HG03442 (cell line): ENCODE measurements around the gene LBR.

ENCODE experiments used
- ATAC-seq: cut with Tn5 transposase; IDR thresholded peaks from one replicate; pipeline ENCODE4 v1.9.1; 2021; ENCODE audit warnings: mild to moderate bottlenecking, moderate library complexity; ENCODE audit not compliant: unreplicated experiment

LBR gene

GRCh38 chr1:225464851-225465792, 37.3 kb upstream of the LBR start:
- no peak for ATAC-seq

DNA sequence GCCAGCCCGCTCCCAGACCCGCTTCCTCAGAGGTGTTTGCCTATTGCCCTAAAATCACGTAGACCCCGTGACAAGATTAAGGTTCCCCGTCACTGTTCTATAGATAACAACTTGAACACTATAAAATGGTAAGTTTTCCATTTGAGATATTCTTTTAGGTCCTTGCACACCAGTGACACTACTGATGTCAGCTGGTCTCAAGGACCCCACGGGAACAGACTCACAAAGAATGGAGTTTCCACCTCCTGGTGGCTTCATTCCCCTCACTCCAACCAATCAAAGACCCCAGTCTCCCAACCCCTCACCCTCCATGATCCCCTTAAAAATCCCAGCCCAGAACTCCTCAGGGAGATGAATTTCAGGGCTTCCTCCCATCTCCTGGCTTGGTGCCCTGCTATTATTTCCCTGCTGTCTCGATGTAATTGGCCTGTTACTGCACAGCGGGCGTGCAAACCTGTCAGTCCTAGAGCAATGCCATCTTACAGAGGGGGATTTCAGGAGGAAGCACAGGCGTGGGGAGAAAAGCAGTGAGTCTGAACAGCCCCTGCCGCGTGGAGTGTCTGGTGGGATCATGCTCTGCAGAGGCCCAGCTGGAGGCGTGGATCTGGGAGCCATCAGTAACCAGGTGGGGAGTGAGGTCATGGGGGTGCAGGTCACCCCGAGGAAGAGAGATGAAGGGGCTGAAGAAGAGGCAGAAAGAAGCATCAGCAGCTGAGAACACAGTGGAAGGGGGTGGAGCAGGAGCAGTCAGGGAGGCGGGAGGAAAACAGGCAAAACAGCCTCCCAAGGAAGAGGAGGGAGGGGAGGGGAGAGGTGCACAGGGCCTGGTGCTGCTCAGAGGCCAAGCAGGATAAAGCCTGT, 35.1 kb upstream of the LBR start:
- no peak for ATAC-seq

- no peak for ATAC-seq
These were observed 34.5 kb upstream of the LBR start for GRCh38 chr1:225462429-225462713.

DNA sequence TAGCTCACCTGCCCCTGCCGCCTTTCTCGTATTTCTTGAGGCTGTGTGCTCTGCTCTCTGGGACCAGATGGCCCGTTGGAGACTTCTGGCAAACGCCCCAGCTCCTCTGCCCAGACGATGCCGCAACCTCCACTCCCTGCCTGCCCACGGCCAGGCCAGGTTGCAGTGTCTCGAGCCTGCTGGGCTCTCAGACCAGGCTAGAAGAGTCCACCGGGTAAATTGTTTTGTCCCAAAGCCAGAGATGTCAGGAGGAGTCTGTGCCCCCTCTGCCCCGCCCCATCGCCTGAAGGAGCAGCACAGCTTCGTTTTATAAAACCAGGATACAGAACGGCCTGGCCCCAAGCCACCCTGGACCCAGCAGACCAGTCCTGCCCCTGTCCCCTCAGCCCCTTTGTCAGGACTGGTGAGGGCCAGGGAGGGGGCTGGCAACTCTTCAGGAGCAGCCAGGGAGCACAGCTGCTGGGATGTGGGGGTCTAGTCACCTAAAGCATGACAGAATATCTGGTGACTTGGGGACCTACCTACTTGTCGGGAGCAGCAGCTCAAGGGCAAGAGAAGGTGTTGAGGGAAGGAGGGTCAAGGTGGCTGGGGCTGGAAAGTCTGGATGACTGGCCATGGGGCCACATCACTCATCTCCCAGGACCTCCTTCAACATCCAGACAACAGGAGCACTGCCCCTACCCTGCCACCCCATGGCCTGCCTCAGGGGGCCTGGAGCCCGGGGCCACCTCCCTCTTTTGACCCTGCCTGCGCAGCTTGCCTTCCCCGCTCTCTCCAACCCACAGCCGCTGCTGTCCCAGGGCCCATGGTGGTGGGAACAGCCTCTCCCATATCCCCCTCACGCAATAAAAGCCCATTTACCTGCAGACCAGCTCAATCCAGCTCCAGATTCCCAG, 33.9 kb upstream of the LBR start:
- ATAC-seq, result no peak

DNA sequence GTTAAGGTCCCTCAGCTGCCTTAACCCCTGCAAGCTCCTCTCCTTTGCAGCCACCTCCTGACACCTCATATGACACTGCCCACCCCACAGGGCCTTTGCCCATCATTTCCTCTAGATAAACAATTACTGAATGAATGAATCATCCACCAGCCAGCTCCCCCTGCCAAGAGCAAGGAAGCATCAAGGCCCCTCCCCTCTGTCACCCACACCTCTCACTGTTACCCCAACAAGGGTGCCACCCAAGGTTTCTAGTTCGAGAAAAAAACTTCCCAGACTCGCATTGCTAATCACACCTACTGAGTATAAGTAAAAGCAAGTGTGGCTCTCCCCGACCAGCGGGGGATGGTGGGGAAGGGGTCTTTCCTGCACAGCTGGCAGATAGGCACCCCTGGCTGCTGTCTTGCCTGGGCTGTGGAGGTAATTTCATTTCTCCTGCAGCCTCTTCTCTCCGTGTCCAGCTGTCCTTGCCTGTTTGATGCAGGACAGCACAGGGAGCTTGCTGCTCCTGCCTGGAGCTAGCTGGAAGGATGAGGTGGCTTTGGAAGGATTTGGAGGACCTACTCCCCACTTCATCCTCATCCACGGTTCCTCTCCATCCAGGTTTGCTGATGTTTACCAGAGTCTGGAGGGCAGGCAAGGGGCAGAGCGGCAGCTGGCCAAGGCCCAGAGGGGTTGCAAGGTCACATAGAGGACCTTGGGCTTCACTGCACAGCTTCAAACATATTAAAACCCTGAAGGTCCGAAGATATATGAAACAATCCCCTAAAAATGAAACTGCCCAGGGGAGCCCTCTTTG, 33.1 kb upstream of the LBR start:
- no peak for ATAC-seq

- no peak for ATAC-seq
These were observed 32.3 kb upstream of the LBR start for GRCh38 chr1:225460021-225460736.

DNA sequence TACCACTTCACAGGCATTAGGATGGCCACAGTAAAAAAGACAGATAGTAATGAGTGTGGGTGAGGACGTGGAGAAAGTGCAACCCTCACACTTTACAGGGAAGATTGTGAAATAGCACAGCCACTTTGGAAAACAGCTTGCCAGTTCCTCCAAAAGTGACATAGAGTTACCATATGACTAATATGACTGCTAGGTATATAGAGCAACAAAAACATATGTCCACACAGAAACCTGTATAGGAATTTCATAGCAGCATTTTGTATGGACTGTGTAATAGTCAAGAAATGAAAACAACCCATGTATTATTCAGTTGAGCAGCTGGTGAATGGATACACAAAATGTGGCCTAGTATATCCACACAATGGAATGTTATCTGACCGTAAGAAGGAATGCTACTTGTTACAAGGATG, 30.4 kb upstream of the LBR start:
- no peak for ATAC-seq

DNA sequence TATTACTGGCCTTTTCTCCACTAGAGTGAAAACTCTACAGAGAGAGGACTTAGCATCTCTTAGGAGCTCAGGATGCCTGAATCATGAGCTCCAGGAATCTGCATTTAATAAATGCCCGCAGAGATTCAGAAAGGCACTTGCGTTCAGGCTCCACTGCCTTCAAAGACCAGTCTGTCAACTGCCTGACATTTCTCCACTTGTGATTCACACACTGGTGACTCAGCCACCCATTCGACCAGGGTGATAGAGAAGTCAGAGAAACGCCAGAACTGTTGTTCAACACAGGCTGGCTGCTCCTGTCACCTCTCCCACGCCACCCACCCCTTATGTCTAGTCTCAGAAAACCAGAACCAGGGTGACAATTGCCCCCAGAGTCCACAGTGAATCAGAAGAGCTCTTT, 26.9 kb upstream of the LBR start:
- peak; percentile 87 for ATAC-seq

GRCh38 chr1:225453797-225454648, 26.2 kb upstream of the LBR start:
- peak; percentile 27 for ATAC-seq

GRCh38 chr1:225451840-225452515, 24.1 kb upstream of the LBR start:
- ATAC-seq, result no peak

DNA sequence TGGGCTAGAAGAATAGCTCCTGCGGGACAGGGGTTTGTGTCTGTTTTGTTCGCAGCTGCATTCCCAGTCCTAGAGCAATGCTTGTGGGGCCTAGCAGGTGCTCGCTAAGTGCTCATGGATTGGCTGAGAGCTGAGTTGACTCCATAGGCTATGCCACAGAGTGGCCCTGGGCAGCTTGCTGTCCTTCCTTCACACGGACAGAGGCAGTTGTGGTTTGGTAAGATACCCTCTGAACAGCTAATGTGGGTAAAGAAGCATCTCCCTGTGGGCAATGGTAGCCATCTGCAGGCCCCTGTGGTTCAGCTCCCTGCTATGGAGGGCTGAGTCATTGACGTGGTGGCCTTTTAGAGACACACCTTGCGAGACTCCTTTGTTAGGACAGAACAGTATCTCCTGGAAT, 23.5 kb upstream of the LBR start:
- ATAC-seq, result no peak

DNA sequence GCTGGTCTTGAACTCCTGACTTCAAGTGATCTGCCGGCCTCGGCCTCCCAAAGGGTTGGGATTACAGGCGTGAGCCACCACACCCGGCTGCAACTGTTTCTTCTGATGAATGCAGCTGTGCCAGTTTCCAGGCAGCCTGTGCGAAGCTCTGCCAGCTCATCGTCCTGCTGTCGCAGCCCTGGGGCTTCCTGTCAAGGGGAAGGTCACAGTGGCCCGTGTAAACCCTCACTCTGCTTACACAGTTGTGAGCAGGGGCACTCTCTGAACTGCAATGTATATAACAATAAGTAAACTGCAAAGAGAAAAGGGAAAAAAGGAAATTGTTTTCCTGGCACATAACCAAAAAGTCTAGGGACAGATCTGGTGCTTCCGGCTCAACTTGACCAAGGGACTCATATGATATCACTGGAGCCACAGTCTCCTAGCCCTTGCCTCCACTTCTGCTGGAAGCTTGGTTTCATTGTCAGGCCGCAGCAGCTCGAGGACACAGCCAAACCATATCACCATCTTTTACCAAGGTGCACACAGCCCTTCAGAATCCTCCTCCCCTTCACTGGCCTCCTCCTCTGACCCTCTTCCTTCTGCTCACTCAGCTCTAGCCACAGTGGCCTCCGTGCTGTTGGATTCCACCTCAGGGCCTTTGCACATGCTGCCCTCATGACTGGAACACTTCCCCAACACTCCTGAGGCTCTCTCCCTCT, 22.8 kb upstream of the LBR start:
- no peak for ATAC-seq

- no peak for ATAC-seq
These were observed 21.9 kb upstream of the LBR start for GRCh38 chr1:225449774-225450173.

DNA sequence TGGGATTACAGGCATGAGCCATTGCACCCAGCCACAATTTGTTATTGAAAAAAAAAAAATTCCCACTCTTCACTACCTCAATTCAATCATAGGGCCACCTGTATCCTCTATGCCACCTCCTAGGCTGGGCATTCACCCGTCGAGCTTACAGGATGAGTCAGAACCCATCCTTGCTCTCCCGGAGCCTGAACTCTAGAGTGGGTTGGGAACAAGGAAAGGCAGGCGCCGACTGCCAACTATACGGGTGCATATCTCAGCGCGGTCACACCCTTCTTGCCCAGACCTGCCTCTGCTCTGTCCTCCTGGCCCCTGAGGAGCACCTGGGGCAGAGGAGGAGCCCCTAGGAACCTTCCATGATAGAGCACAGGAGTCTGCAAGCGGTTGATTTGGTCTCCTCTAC, 21.4 kb upstream of the LBR start:
- ATAC-seq, result no peak

- no peak for ATAC-seq
These were observed 20.4 kb upstream of the LBR start for GRCh38 chr1:225448146-225448805.

- ATAC-seq, result no peak
These were observed 19.8 kb upstream of the LBR start for GRCh38 chr1:225447650-225448089.
